GM04504 (cell line): ENCODE data around the gene INPP5A.

Source experiments
- DNase-seq: peaks from one replicate; pipeline ENCODE4 v3.0.0-alpha.2; 2012; ENCODE audit warnings: low read depth

The INPP5A gene

GRCh38 chr10:132725202-132725601 lies 187.6 kb downstream of the INPP5A start:
- no peak for DNase-seq

- no peak for DNase-seq
Measured at GRCh38 chr10:132726194-132726593, 188.6 kb downstream of the INPP5A start.

GRCh38 chr10:132726951-132727350 lies 189.4 kb downstream of the INPP5A start:
- no peak for DNase-seq

GRCh38 chr10:132727411-132727810 lies 189.8 kb downstream of the INPP5A start:
- DNase-seq, result no peak

- DNase-seq, result no peak
Measured at GRCh38 chr10:132728321-132728720, 190.7 kb downstream of the INPP5A start.

- DNase-seq, result no peak
Measured at GRCh38 chr10:132728741-132729140, 191.2 kb downstream of the INPP5A start.

GRCh38 chr10:132729810-132730572 lies 192.4 kb downstream of the INPP5A start:
- no peak for DNase-seq

GRCh38 chr10:132730573-132730953 lies 193.0 kb downstream of the INPP5A start:
- no peak for DNase-seq

GRCh38 chr10:132732518-132732917 lies 194.9 kb downstream of the INPP5A start:
- DNase-seq, result no peak

- no peak for DNase-seq
Measured at GRCh38 chr10:132733926-132734325, 196.3 kb downstream of the INPP5A start.

GRCh38 chr10:132735341-132735775 lies 197.8 kb downstream of the INPP5A start:
- DNase-seq, result no peak

GRCh38 chr10:132735923-132736391 lies 198.4 kb downstream of the INPP5A start:
- no peak for DNase-seq

GRCh38 chr10:132737390-132738048 lies 199.9 kb downstream of the INPP5A start:
- no peak for DNase-seq

- DNase-seq, result no peak
Measured at GRCh38 chr10:132738454-132739224, 201.1 kb downstream of the INPP5A start.

- no peak for DNase-seq
Measured at GRCh38 chr10:132739225-132739613, 201.6 kb downstream of the INPP5A start.

- no peak for DNase-seq
Measured at GRCh38 chr10:132740588-132740987, 203.0 kb downstream of the INPP5A start.

- no peak for DNase-seq
Measured at GRCh38 chr10:132742167-132742836, 204.7 kb downstream of the INPP5A start.

- DNase-seq, result no peak
Measured at GRCh38 chr10:132742837-132743194, 205.2 kb downstream of the INPP5A start.

- peak; percentile 27 for DNase-seq
Measured at GRCh38 chr10:132743196-132743924, 205.8 kb downstream of the INPP5A start.

GRCh38 chr10:132743925-132744490 lies 206.4 kb downstream of the INPP5A start:
- no peak for DNase-seq

GRCh38 chr10:132744839-132745238 lies 207.3 kb downstream of the INPP5A start:
- DNase-seq, result no peak
